HT-29 (cell line): Measurements from ENCODE around the gene DLL4. TPM values are rescaled to one million over a fixed set of nuclear protein-coding genes. Genes with fewer than 3 reads are reported as not detected.

Source experiments
- DNase-seq: peaks from one replicate; pipeline ENCODE4 v3.0.0-alpha.2; 2015; ENCODE audit warnings: low spot score
- total RNA-seq: library from RNA; depleted of rRNA; stranded (reverse); fragments of >200 nt; shearing (Covaris generic); gene quantifications from 2 replicates; pipeline ENCODE4 v1.2.3, GENCODE V29; 2014; rRNA removed

The DLL4 gene
- 3.8 and 4.4 TPM in 2 replicates for total RNA-seq

- peak; percentile 83 for DNase-seq
These were observed at the start of gene DLL4 for GRCh38 chr15:40928821-40929659. Gene DLL4 (plus strand): TSS chr15:40929340. CDS start chr15:40929669, 329 bp downstream.

GRCh38 chr15:40879609-40880008, 49.5 kb upstream of the DLL4 start:
- DNase-seq, result no peak

- DNase-seq, result no peak
These were observed 47.8 kb upstream of the DLL4 start for GRCh38 chr15:40881351-40881750.

GRCh38 chr15:40886586-40886985, 42.6 kb upstream of the DLL4 start:
- no peak for DNase-seq

DNA sequence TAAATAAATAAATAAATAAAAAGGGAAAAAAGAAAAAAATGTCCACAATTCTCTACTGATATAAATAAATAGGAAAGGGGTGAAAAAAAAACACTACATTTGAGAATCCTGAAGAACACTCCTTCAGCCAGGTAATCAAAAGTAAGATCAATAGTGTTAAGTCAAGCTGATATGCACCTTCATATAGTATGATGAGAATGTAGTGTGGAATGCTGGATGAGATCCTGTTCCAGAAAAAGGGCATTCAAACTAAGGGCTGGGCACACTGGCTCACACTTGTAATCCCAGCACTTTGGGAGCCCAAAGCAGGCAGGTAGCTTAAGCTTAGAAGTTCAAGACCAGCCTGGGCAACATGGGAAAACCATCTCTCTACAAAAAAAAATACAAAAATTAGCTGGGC, 40.0 kb upstream of the DLL4 start:
- DNase-seq, result no peak

DNA sequence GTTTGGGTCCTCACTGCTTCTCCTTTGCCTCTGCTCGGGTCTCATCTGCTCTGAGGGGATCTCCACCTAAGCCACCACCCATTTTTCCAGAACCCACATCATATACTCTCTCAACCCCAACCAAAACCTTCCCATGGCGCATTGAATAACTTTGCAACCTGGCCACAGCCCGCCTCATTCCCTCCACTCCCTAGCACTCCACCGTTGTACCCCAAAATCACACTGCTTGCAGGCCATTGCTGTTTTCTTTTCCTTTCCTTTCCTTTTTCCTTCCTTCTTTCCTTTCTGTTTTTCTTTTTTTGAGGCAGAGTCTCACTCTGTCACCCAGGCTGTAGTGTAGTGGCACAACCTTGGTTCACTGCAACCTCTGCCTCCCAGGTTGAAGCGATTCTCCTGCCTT, 38.0 kb upstream of the DLL4 start:
- no peak for DNase-seq

DNA sequence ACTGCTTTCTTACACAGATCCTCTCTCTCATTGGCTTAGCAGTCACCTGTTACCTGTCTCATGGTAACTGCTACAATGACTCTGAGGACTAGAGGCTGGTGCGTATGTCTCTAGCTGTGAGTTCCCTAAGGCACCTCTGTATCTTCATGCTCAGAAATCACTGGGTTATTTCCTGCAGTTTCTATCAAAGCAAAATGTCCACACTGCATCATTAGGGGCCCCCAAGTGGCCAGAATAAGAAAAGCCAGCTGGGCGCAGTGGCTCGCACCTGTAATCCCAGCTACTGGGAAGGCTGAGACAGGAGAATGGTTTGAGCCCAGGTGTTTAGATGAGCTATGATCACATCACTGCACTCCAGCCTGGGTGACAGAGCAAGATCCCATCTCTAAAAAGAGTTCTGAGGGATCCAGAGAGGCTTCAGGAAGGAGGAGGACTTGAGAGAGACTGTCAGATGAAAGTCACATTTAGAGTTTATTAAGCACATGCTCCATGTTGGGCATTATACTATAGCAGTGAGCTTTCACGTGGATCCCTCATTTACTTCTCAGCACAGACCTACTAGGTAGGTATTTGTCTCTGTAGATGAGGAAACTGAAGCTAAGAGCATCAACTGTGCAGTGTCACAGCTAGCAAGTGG, 37.2 kb upstream of the DLL4 start:
- peak; percentile 92 for DNase-seq

DNA sequence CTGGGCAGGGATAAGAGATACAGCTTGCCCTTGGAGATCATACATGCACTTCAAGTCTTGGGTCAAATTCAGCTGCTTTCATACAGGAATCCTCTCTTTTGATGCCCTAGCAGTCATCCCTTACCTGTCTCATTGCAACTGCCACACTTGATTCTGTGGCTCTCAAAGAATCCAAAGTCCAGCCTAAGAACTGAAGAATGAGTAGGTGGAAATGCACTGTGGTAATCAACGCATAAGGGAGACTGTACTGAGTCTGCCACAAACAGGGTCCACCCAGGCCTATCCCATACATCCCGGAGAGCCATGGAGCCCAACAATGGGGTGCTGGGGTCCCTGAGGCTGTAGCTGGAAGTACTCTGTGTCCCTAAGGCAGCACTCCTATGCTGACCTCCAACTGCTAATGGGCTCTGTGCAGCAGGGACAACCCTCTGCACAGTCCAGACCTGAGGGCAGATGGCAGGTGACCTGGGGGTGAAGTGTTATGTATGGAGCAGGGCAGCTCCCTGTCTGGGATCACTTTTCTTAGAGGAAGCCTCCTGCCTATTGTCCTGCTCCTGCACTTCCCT, 36.6 kb upstream of the DLL4 start:
- no peak for DNase-seq

GRCh38 chr15:40893019-40893670, 36.0 kb upstream of the DLL4 start:
- DNase-seq, result no peak

DNA sequence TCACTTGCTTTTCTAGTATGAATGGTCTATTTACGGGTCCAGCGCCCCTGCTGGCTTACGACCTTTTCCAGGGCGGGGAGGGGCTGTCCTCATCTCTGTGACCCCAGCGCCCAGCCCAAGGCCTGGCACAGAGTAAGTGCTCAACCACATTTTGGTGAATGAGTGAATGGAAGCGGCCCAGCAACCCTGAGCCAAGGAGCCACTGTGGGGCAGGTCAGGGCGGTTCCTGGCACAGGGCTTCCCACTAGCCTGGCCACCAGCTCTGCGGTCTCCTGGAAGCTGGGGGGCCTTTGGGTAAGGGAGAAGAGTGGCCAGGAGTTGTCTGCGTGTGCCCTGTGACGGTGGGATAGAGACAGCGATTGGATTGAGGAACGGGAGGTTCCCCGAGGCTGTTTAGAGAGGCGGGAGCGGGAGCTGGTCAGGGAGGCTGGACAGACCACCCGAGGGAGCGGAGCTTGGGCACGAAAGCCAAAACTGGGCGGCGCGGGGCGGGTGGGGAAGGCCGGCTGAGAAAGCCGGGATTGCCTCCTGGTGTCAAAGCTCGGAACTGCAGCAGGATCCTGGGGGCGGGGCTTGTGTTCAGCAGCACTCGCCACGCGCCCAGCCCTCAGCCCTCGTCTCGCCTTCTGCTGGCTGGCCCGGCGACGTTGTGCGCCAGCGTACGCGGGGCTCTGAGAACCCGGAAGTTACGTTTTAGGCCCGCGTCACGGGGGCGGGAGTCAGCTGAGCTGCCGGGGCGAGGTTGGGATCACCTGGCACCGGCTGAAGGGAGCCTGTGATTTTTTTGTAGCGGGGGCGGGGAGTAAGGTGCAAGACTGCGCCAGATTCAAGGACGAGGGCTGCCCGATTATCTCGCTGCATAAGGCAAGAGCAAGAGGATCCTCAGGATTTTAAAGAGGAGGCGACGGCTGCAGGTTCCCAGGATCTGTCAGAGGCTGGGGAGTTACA, 35.1 kb upstream of the DLL4 start, which contains the start of gene VPS18:
VPS18 (plus strand) TSS at position 718 of the 948 bp plus-strand sequence. CDS start 319 bp downstream, outside the sequence.
- DNase-seq, result peak; percentile 99

GRCh38 chr15:40894681-40895448, 34.3 kb upstream of the DLL4 start:
- DNase-seq, result peak; percentile 85

GRCh38 chr15:40899536-40900207, 29.5 kb upstream of the DLL4 start:
- no peak for DNase-seq

- no peak for DNase-seq
These were observed 28.7 kb upstream of the DLL4 start for GRCh38 chr15:40900256-40901052.

DNA sequence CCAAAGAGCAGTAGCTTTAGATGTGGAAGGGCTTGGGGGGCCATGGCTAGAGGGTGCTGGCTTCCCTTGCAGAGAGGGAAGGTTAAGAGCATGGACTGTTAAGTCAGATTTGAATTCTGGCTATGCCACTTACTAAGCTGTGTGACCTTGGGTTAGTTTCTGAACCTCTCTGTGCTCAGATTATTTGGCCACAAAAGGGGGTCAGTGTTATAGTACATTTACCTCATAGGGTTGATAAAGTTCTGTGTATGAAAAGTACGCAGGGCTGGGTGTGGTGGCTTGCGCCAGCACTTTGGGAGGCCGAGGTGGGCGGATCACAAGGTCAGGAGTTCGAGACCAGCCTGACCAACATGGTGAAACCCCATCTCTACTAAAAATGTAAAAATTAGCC, 28.1 kb upstream of the DLL4 start:
- DNase-seq, result no peak

- no peak for DNase-seq
These were observed 26.3 kb upstream of the DLL4 start for GRCh38 chr15:40902605-40903561.

GRCh38 chr15:40904552-40905201, 24.5 kb upstream of the DLL4 start:
- no peak for DNase-seq
